Activated CD8-positive, alpha-beta memory T cell treated with anti-CD3 and anti-CD28 coated beads, Interleukin-2, amount 50 U/mL, for 48 hours (primary cell): Measurements from ENCODE around the gene TTC34.
"Not testable (repeated sequence)": the region's sequence is repeated elsewhere in the genome, so short reads cannot be mapped to it uniquely, and the experiment has no call there.

Experiments
- DNase-seq: peaks from one replicate; pipeline ENCODE4 v3.0.0-alpha.2; 2020

The TTC34 gene

GRCh38 chr1:2811533-2811918, 10.0 kb upstream of the TTC34 start:
- DNase-seq: no peak

GRCh38 chr1:2810899-2811532, 9.5 kb upstream of the TTC34 start:
- no peak for DNase-seq

GRCh38 chr1:2810281-2810680, 8.8 kb upstream of the TTC34 start:
- DNase-seq: no peak

- DNase-seq: no peak
These were observed 8.2 kb upstream of the TTC34 start for GRCh38 chr1:2809656-2810055.

- DNase-seq: no peak
These were observed 7.5 kb upstream of the TTC34 start for GRCh38 chr1:2808831-2809605.

- DNase-seq: no peak
These were observed 6.9 kb upstream of the TTC34 start for GRCh38 chr1:2808386-2808705.

GRCh38 chr1:2807678-2808385, 6.3 kb upstream of the TTC34 start:
- no peak for DNase-seq

GRCh38 chr1:2807036-2807435, 5.5 kb upstream of the TTC34 start:
- DNase-seq: no peak

GRCh38 chr1:2806591-2806990, 5.1 kb upstream of the TTC34 start:
- no peak for DNase-seq

GRCh38 chr1:2805801-2806430, 4.4 kb upstream of the TTC34 start:
- DNase-seq: no peak

GRCh38 chr1:2804628-2805351, 3.3 kb upstream of the TTC34 start:
- no peak for DNase-seq

GRCh38 chr1:2803931-2804627, 2.6 kb upstream of the TTC34 start:
- DNase-seq: no peak

GRCh38 chr1:2803086-2803930, 1.8 kb upstream of the TTC34 start:
- DNase-seq: no peak

- DNase-seq: no peak
These were observed 998 bp upstream of the TTC34 start for GRCh38 chr1:2802421-2802961.

- DNase-seq: no peak
These were observed 447 bp downstream of the TTC34 start for GRCh38 chr1:2801046-2801445.

- DNase-seq: no peak
These were observed 838 bp downstream of the TTC34 start for GRCh38 chr1:2800664-2801045.

GRCh38 chr1:2799811-2800663, 1.5 kb downstream of the TTC34 start:
- no peak for DNase-seq

- not testable (repeated sequence) for DNase-seq
These were observed 2.5 kb downstream of the TTC34 start for GRCh38 chr1:2798958-2799357.

GRCh38 chr1:2797741-2798016, 3.8 kb downstream of the TTC34 start:
- no peak for DNase-seq
